Caco-2 (cell line): ENCODE data around the gene RTN4RL1. TPM values are rescaled to one million over a fixed set of nuclear protein-coding genes. Genes with fewer than 3 reads are reported as not detected.

Experiments used
- BruUV-seq: library from RNA; stranded (reverse); fragments of 400-500 nt; replicated peaks from 2 replicates; lab custom pipeline; 2021; lab: Mats Ljungman, UMichigan
- CTCF ChIA-PET: fragments of 300-600 bp; sonication (Branson Sonifier 250); formaldehyde crosslinking; loops from one replicate; lab custom pipeline; 2022; ENCODE audit warnings: antibody characterized with exemption; lab: Charles Lee
- POLR2A ChIA-PET: fragments of 300-600 bp; sonication (Branson Sonifier 250); formaldehyde crosslinking; loops from one replicate; lab custom pipeline; 2022; ENCODE audit warnings: antibody characterized with exemption; lab: Charles Lee
- DNase-seq, 2 experiments: peaks; one replicate each; pipeline versions ENCODE4 v3.0.0 to v3.0.0-alpha.2; 2020 to 2022
- H3K27me3 ChIP-seq: replicated peaks from 2 replicates; pipeline ENCODE4 v1.6.0; 2011; ENCODE audit warnings: low read length; ENCODE audit not compliant: control insufficient read depth, insufficient read depth
- H3K36me3 ChIP-seq: 2 replicates; pipeline ENCODE4 v1.5.1; 2011; ENCODE audit warnings: low read length; ENCODE audit not compliant: control insufficient read depth, insufficient read depth
- H3K4me1 ChIP-seq: fragments of 250-450 bp; sonication (Bioruptor Pico); 2 replicates; pipeline ENCODE4 v1.5.1; 2020; ENCODE audit warnings: mild to moderate bottlenecking
- H3K4me3 ChIP-seq: 2 replicates; pipeline ENCODE4 v1.5.1; 2011; ENCODE audit warnings: low read depth, mild to moderate bottlenecking, control low read depth, low read length
- H3K9me3 ChIP-seq: fragments of 250-450 bp; sonication (Bioruptor Pico); 2 replicates; pipeline ENCODE4 v1.5.1; 2020; ENCODE audit warnings: mild to moderate bottlenecking, moderate library complexity
- H3K27ac Mint-ChIP-seq: one replicate; pipeline ENCODE4 v1.8.0; 2022; ENCODE audit warnings: mixed read lengths; ENCODE audit not compliant: unreplicated experiment
- H3K27me3 Mint-ChIP-seq: one replicate; pipeline ENCODE4 v1.8.0; 2022; ENCODE audit warnings: mixed read lengths; ENCODE audit not compliant: insufficient read depth, unreplicated experiment
- H3K36me3 Mint-ChIP-seq: one replicate; pipeline ENCODE4 v1.8.0; 2022; ENCODE audit warnings: mild to moderate bottlenecking, mixed read lengths; ENCODE audit not compliant: insufficient read depth, unreplicated experiment
- H3K4me1 Mint-ChIP-seq: one replicate; pipeline ENCODE4 v1.8.0; 2022; ENCODE audit warnings: low read depth, mixed read lengths; ENCODE audit not compliant: unreplicated experiment
- H3K4me3 Mint-ChIP-seq: one replicate; pipeline ENCODE4 v1.8.0; 2022; ENCODE audit warnings: mild to moderate bottlenecking, moderate library complexity, mixed read lengths; ENCODE audit not compliant: unreplicated experiment
- H3K9me3 Mint-ChIP-seq: one replicate; pipeline ENCODE4 v1.8.0; 2022; ENCODE audit warnings: mixed read lengths; ENCODE audit not compliant: unreplicated experiment
- CTCF ChIP-seq, 2 experiments: fragments of 200-600 bp in 1 of 2; IDR thresholded peaks; 1 replicate in 1 of 2; 2 replicates in 1 of 2; pipeline versions ENCODE4 v1.5.1 to v1.8.0; 2011 to 2022; ENCODE audit warnings: antibody characterized with exemption in 1 of 2, control low read depth in 1 of 2, inconsistent platforms in 1 of 2, low read depth in 1 of 2, low read length in 1 of 2, mild to moderate bottlenecking in 1 of 2, moderate library complexity in 1 of 2; ENCODE audit not compliant: insufficient read depth in 1 of 2, severe bottlenecking in 1 of 2, unreplicated experiment in 1 of 2
- intact Hi-C: fragments of 100-400 bp; cut with micrococcal nuclease; formaldehyde crosslinking; loops from one replicate; pipeline ENCODE4 v1.10.0; 2022; ENCODE audit not compliant: unreplicated experiment
- total RNA-seq: library from RNA; stranded (reverse); gene quantifications from 2 replicates; pipeline ENCODE4 v1.2.3, GENCODE V29; 2022

Gene RTN4RL1
- total RNA-seq, 1 experiment from 2014 or later: 0.54 TPM

- CTCF ChIA-PET: interaction anchor here (0.6 to 0.7 kb wide), 2 partner anchors 11 to 135 kb away, joined by 3 read pairs; no protein-coding TSS in a partner anchor
- no TSS peak for BruUV-seq
Observed at GRCh38 chr17:2044263-2044894, 19.2 kb upstream of the RTN4RL1 start.

GRCh38 chr17:2043785-2044184, 18.7 kb upstream of the RTN4RL1 start:
- H3K27me3 Mint-ChIP-seq: no peaks in the 10 kb centered on the region
- Histone ChIP-seq H3K36me3 (peaks cover 3% of the 10 kb centered on the region; the same call in 1 of the 2 replicates), H3K4me1 (peaks cover 20% of the 10 kb centered on the region), H3K4me3 (no peak overlapping the region), H3K27me3 (no peaks in the 10 kb centered on the region), H3K9me3 (no peaks in the 10 kb centered on the region)
- ChIA-PET CTCF (interaction anchor here (0.6 kb wide), 1 partner anchor 10 kb away, joined by 3 read pairs; no protein-coding TSS in a partner anchor), POLR2A (no interaction called here)
- BruUV-seq: no TSS peak
- no peaks in the 10 kb centered on the region for H3K9me3 Mint-ChIP-seq
- peaks cover 41% of the 10 kb centered on the region for H3K36me3 Mint-ChIP-seq
- peak overlapping the region; percentile 95 for H3K4me3 Mint-ChIP-seq
- no peak for DNase-seq
- no peak overlapping the region for H3K27ac Mint-ChIP-seq
- no peak for TF ChIP-seq CTCF (IDR thresholded peaks at IDR 0.05; ENCODE audit: insufficient read depth in 1 of 2, low read depth in 1 of 2, low read length in 1 of 2, severe bottlenecking in 1 of 2, unreplicated experiment in 1 of 2)
- intact Hi-C loops: no loop called here
- H3K4me1 Mint-ChIP-seq: peaks cover 9% of the 10 kb centered on the region

More at GRCh38 chr17:2044263-2044894, 19.2 kb upstream of the RTN4RL1 start:
- Mint-ChIP-seq H3K9me3 (no peaks in the 10 kb centered on the region), H3K27me3 (no peaks in the 10 kb centered on the region), H3K27ac (no peak overlapping the region), H3K4me1 (peaks cover 9% of the 10 kb centered on the region), H3K4me3 (no peak overlapping the region), H3K36me3 (peaks cover 41% of the 10 kb centered on the region)
- no peak overlapping the region for H3K4me3 ChIP-seq
- H3K36me3 ChIP-seq: peaks cover 3% of the 10 kb centered on the region; the same call in 1 of the 2 replicates
- H3K27me3 ChIP-seq: no peaks in the 10 kb centered on the region
- peaks cover 26% of the 10 kb centered on the region for H3K4me1 ChIP-seq
- POLR2A ChIA-PET: no interaction called here
- no peak for TF ChIP-seq CTCF (IDR thresholded peaks at IDR 0.05; ENCODE audit: insufficient read depth in 1 of 2, low read depth in 1 of 2, low read length in 1 of 2, severe bottlenecking in 1 of 2, unreplicated experiment in 1 of 2)
- intact Hi-C loops: no loop called here
- DNase-seq: no peak
- no peaks in the 10 kb centered on the region for H3K9me3 ChIP-seq

GRCh38 chr17:2042933-2043332, 17.8 kb upstream of the RTN4RL1 start:
- H3K4me1 Mint-ChIP-seq: peaks cover 9% of the 10 kb centered on the region
- peak overlapping the region; percentile 92 for H3K27ac Mint-ChIP-seq
- no peaks in the 10 kb centered on the region for H3K9me3 Mint-ChIP-seq
- Histone ChIP-seq H3K4me1 (peaks cover 18% of the 10 kb centered on the region), H3K27me3 (no peaks in the 10 kb centered on the region), H3K9me3 (no peaks in the 10 kb centered on the region), H3K36me3 (peaks cover 3% of the 10 kb centered on the region; the same call in 1 of the 2 replicates), H3K4me3 (peak overlapping the region; percentile 82)
- peaks cover 41% of the 10 kb centered on the region for H3K36me3 Mint-ChIP-seq
- no peaks in the 10 kb centered on the region for H3K27me3 Mint-ChIP-seq
- peak overlapping the region; percentile 95 for H3K4me3 Mint-ChIP-seq
- DNase-seq: no peak
- intact Hi-C loops: no loop called here
- BruUV-seq: TSS peak; percentile 71
- TF ChIP-seq CTCF (IDR thresholded peaks at IDR 0.05; ENCODE audit: insufficient read depth in 1 of 2, low read depth in 1 of 2, low read length in 1 of 2, severe bottlenecking in 1 of 2, unreplicated experiment in 1 of 2): no peak
- ChIA-PET POLR2A (no interaction called here), CTCF (interaction anchor here (1.4 kb wide), 1 partner anchor 134 kb away, joined by 5 read pairs; no protein-coding TSS in a partner anchor)
